Measurements from ENCODE around the gene KRTAP19-2. TPM values are rescaled to one million over a fixed set of nuclear protein-coding genes. Genes with fewer than 3 reads are reported as not detected.
"Not testable (repeated sequence)": the region's sequence is repeated elsewhere in the genome, so short reads cannot be mapped to it uniquely, and the experiment has no call there.

KRTAP19-2 gene
- polyA plus RNA-seq (ENCODE audit: insufficient read length in 10 of 10) = not detected
- long read RNA-seq, donor 1 = 0 reads
- long read RNA-seq, donor 2 = 0 reads
- long read RNA-seq, donor 3 = 0 reads
- long read RNA-seq, donor 4 = 0 reads
- long read RNA-seq, donor 5 = 0 reads
- long read RNA-seq, donor 6 = 0 reads
- long read RNA-seq, donor 7 = 0 reads
- long read RNA-seq, donor 8 = 0 reads
- long read RNA-seq, donor 9 = 0 reads

DNA sequence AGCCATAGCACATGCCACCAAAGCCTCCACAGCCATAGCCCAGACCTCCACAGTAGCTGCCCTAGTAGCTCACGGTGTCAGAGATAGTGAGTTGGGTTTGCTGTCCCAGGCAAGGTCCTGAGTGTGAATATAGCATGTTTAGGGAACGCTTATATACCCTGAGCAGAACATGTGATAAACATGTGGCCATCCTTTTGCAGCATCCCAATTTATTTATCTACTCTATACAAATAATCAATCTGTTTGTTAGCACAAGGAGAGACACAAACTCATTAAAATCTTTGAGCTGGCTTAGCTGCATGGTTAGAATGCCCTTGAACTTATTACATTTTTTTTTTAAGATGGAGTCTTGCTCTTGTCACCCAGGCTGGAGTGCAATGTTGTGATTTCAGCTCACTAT is at the start of gene KRTAP19-2:
KRTAP19-2 (minus strand) TSS at position 101 of the 400 bp plus-strand sequence; CDS start at position 13, 88 bp downstream.
- DNase-seq = no peak

DNA sequence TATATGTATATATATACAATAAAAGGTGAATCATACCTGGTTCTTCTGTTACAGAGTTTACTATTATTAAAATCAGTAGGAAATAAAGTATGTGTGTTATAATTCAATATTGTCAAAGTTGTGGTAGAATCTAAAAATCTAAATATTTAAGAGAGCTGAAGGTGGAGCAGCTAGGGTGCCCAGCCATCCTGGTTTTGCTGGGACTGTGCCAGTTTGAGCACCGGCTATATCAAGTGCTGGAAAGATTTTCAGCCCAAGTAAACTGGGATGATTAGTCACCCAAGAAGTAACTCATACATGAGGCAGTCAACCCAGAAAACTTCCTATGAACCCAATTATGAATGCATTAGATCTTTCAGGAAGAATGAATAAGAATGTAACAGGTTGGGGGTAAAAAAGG is 31.6 kb upstream of the KRTAP19-2 start:
- DNase-seq = no peak

DNA sequence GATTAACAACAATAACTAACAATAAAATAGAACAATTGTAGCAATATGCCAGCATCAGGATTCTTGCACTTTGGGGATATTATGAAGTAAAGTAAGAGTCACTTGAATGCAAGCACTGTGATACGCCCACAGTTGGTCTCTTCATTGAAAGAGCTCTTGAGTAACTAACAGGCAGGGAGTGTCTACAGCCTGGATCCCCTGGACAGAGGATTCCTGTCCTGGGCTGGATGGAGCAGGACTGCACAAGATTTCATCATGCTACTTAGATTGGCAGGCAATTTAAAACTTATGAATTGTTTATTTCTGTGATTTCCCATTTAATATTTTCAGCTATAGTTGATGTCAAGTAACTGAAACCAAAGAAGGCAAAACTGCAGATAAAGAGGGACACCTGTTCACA is 28.4 kb upstream of the KRTAP19-2 start:
- no peak for DNase-seq

- DNase-seq = not testable (repeated sequence)
Observed at GRCh38 chr21:30505621-30506205, 18.5 kb upstream of the KRTAP19-2 start.

GRCh38 chr21:30502041-30502440 is 14.8 kb upstream of the KRTAP19-2 start, which contains the start of gene KRTAP19-5:
KRTAP19-5 (minus strand) TSS chr21:30502141; CDS start chr21:30502090, 51 bp downstream.
- no peak for DNase-seq

DNA sequence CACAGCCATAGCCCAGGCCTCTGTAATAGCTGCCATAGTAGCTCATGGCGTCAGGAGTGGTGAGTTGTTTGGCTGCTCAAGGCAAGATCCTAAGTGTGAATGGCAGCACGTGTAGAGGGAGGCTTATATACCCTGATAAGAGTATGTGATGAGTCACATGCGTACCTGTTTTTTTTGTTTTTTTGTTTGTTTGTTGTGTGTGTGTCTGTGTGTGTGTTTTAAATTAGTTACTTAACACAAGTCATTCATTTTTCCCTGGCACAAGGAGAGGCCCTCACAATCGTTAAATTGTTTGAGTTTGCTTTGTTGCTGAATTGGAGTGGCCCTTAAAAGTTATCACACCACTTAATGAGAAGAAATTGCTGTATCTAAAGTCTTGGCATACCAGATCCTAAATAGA is 9.8 kb upstream of the KRTAP19-2 start, which contains the start of gene KRTAP19-4:
KRTAP19-4 (minus strand) TSS at position 101 of the 400 bp plus-strand sequence; CDS start at position 46, 55 bp downstream.
- DNase-seq = no peak

GRCh38 chr21:30491963-30492428 is 4.8 kb upstream of the KRTAP19-2 start, which contains the start of gene KRTAP19-3:
KRTAP19-3 (minus strand) TSS chr21:30492013; CDS start chr21:30491957, 56 bp downstream.
- DNase-seq = no peak

DNA sequence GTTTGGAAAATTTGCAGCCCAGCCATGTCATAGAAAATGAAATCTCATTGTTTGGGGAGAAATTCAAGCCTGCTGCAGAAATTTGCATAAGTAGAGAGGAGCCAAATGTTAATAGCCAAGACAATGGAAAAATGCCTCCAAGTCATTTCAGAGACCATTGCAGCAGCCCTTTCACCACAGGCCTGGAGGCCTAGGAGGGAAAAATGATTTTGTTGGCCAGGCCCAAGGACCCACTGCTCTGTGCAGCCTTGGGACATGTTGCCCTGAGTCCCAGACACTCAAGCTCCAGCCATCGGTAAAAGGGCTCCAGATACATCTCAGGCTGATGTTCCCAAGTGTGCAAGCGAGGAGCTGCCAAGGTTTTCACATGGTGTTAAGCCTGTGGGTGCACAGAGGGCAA is 1.1 kb downstream of the KRTAP19-2 start:
- DNase-seq = no peak

- DNase-seq = no peak
Observed at GRCh38 chr21:30482130-30482529, 5.1 kb downstream of the KRTAP19-2 start.

DNA sequence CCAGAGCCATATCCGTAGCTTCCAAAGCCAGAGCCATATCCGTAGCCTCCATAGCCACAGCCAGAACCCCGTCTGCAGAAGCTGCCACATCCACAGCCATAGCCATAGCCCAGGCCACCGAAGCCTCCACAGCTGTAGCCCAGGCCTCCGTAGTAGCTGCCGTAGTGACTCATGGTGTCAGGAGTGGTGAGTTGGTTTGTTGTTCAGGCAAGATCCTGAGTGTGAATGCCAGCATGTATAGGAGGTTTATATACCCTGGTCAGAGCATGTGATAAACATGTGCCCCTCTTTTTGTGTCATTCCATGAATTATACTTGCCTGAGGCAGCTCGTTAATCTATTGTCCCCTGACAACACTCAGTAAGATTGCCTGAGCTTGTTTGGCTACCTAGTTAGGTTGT is 7.1 kb downstream of the KRTAP19-2 start, which contains the start of gene KRTAP19-1:
KRTAP19-1 (minus strand) TSS at position 223 of the 400 bp plus-strand sequence; CDS start at position 173, 50 bp downstream.
- DNase-seq = no peak

DNA sequence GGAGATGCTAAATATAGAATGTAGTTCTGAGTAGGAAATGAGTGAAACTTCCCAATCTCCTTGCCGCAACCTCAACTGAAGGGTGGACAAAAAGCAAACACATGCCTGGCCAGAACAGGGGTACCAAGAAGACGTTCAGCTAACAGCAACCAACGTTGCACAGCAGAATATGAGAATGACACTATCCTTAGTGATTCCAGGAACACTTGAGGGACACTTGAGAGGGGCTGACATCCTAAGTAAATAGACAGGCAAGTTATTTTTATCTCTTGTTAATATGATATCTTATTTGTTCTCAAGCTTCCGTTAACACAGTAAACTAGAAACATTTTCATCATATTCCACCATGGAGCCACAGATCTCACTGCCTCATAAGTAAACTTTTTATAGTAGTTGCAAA is 8.0 kb downstream of the KRTAP19-2 start:
- no peak for DNase-seq

DNA sequence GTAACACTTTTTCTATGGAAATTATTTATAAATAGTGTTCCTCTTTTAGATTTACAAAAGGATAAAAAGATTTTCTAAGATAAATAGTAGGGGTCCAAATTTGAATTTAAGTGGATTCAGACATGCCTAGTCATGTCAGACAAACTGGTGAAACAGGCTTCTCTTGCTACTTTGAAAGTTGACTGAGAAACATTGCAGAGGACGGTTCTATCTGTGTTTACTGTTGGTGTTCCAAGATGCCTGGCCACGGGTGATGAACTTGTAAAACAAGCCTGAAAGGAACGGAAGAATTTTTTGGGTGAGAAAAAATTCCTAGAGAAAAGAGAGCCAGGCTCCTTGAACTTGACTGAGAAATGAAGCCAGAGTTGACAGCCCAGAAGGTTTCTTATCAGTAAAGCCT is 9.2 kb downstream of the KRTAP19-2 start:
- DNase-seq = no peak

DNA sequence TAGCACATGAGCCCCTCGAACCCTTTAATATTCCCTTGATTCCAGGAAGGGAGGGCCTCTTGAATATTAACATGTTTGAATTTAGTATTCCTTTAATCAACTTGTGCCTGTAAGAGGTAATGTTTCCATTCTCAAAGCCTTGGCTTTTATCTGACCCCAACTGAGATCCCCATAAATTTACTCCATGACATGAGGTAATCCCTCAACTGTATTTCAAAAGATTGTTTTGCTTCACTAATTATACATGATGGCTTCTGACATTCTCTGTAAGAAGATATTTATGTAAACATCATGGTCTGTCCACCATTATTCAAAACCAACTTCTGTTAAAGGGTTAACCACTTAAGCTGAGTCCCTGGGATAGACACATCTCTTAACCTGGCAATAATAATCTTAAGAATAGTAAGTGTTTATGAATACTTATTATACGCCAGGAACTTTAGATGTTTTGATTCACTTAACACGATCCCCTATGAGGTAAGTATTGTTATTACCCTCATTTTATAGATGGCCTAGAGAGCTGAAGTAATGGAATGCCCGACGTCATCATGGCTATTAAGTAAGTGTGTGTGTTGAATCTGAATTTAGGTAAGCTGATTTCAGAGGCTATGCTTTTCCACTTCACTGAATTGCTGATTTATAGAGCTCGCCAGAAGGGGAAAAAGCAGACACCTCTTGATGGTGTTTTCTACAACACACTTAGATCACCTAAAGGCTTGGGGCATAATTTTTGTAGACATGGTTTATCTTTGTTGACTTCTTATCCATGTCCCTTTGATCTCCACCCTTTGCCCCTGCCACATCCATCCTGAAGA is 18.1 kb downstream of the KRTAP19-2 start:
- no peak for DNase-seq

- DNase-seq = no peak
Observed at GRCh38 chr21:30463713-30464112, 23.5 kb downstream of the KRTAP19-2 start.

DNA sequence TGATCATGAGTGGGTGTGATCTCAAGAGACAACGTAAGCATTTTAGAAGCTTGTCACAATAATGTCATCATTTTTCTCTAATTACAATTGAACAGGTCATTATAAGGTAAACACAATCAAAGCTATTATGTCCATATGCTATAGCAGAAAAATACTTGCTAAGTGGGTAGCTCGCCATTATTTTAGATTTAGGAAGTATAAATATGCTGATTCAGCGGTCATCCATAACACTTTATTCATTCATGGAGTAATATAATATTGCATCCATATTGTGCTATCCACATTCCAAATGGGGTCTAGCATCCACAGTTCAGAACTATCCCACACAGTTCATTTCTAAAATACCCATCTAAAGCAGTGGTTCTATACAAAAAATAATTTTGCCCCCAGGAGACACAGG is 38.7 kb downstream of the KRTAP19-2 start:
- no peak for DNase-seq

- DNase-seq = no peak
Observed at GRCh38 chr21:30447056-30447455, 40.2 kb downstream of the KRTAP19-2 start.

- DNase-seq = no peak
Observed at GRCh38 chr21:30444204-30444603, 43.0 kb downstream of the KRTAP19-2 start.

- no peak for DNase-seq
Observed at GRCh38 chr21:30443226-30443625, 44.0 kb downstream of the KRTAP19-2 start.

DNA sequence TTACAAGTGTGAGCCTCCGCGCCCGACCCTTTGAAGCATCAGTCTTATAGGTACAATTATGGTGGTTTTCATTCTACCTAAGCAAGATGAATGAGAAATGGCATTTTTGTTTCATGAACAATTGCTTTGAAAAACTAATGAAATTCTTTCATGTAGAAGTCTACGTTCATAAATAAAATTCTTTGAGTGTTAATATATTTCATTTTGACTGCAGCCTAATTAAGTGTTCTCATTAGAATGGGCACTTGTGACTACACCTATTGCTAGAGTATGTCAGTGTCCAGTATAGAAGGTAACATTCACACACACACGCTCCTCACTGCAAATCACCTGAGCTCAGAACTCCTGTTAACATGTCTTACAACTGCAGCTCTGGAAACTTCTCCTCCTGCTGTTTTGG is 47.3 kb downstream of the KRTAP19-2 start, which contains the start of gene KRTAP15-1:
KRTAP15-1 (plus strand) TSS at position 301 of the 400 bp plus-strand sequence; CDS start at position 354, 53 bp downstream.
- no peak for DNase-seq

All from muscle of back (tissue), 13 donors.